Measurements from ENCODE around the gene WWOX.

WWOX gene

DNA sequence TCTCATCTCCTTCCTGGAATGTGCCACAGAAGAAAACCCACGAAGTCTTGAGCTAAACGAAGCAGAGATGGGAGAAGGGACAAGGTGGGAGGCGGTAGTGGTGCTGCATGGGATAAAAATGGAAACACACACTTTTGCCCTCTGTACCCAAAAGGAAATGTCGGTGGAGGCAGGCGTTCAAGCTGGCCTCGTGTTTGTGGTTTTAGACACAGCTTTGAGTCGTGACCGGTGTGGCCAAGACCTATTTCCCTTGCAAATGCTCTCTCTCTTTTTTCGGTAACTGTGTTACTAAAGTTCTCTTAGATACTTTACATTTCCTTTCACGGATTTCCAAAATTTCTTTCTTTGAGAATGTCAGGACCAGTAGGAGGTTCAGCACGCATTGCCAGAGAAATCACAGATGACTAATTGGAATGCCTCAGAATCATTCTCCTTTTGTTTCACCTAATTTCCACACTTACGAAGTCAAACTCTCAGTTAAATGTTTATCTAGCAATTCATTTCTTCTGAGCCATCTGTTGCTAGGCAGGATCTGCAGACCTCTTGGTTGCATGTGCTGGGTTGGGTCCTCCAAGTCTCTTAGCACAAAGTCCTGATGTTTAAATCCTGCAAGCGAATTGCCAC lies 1088.8 kb downstream of the WWOX start:
- TF ChIP-seq, protein P1, sequence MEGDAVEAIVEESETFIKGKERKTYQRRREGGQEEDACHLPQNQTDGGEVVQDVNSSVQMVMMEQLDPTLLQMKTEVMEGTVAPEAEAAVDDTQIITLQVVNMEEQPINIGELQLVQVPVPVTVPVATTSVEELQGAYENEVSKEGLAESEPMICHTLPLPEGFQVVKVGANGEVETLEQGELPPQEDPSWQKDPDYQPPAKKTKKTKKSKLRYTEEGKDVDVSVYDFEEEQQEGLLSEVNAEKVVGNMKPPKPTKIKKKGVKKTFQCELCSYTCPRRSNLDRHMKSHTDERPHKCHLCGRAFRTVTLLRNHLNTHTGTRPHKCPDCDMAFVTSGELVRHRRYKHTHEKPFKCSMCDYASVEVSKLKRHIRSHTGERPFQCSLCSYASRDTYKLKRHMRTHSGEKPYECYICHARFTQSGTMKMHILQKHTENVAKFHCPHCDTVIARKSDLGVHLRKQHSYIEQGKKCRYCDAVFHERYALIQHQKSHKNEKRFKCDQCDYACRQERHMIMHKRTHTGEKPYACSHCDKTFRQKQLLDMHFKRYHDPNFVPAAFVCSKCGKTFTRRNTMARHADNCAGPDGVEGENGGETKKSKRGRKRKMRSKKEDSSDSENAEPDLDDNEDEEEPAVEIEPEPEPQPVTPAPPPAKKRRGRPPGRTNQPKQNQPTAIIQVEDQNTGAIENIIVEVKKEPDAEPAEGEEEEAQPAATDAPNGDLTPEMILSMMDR (IDR thresholded peaks at IDR 0.05; ENCODE audit: insufficient read depth, low read length, poor library complexity, severe bottlenecking), result no peak
- no peaks in the 10 kb centered on the region; the same call in 1 of the 2 replicates for H3K27me3 ChIP-seq (replicated peaks; ENCODE audit: control insufficient read depth, insufficient read depth, low read length)
- H3K4me3 ChIP-seq (replicated peaks; ENCODE audit: low read depth, low read length), result no peak overlapping the region
- no peak for DNase-seq (ENCODE audit: extremely low read depth, insufficient read length)
- H3K36me3 ChIP-seq (ENCODE audit: control insufficient read depth, insufficient read depth, low read length), result no peaks in the 10 kb centered on the region

DNA sequence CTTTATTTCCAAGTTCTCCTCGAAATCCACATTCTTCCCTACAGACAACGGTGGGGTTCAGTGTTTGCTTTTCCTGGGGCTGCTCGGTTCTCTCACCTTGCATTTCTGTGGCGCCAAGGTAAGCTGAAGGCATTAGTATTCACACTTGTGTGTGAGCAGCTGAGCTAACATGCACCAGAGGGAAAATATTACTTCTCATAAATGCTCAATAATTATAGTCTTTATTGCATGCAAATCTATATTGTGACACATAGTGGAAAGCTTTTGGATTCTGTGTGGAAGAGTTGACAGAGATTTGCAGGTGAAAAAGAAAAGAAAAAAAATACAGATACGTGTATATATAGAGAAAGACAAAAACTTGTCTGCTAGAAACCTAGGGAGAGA lies 1089.3 kb downstream of the WWOX start:
- DNase-seq (ENCODE audit: extremely low read depth, insufficient read length), result no peak
- TF ChIP-seq, protein P1 (IDR thresholded peaks at IDR 0.05; ENCODE audit: insufficient read depth, low read length, poor library complexity, severe bottlenecking), result no peak
- no peak overlapping the region for H3K4me3 ChIP-seq (replicated peaks; ENCODE audit: low read depth, low read length)
- H3K27me3 ChIP-seq (replicated peaks; ENCODE audit: control insufficient read depth, insufficient read depth, low read length), result no peaks in the 10 kb centered on the region; the same call in none of the 2 replicates
- H3K36me3 ChIP-seq (ENCODE audit: control insufficient read depth, insufficient read depth, low read length), result no peaks in the 10 kb centered on the region

DNA sequence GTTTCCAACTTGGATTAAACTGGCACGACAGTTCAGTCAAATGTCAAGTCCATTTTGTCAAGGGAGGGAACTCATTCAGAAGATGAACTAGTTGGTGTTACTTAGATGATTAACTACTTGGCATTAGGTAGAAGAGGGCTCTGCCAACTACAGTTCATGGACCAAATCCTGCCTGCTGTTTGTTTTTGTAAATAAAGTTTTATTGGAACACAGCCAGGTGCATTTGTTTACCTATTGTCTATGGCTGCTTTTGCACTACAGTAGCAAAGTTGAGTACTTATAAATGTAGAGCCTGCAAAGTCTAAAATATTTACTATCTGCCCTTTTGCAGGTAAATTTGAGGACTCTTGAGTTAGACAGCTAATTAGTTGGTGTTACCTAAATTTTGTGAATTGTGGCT lies 1091.1 kb downstream of the WWOX start:
- H3K27me3 ChIP-seq (replicated peaks; ENCODE audit: control insufficient read depth, insufficient read depth, low read length), result no peaks in the 10 kb centered on the region; the same call in none of the 2 replicates
- TF ChIP-seq, protein P1 (IDR thresholded peaks at IDR 0.05; ENCODE audit: insufficient read depth, low read length, poor library complexity, severe bottlenecking), result no peak
- no peaks in the 10 kb centered on the region for H3K36me3 ChIP-seq (ENCODE audit: control insufficient read depth, insufficient read depth, low read length)
- H3K4me3 ChIP-seq (replicated peaks; ENCODE audit: low read depth, low read length), result no peak overlapping the region
- DNase-seq (ENCODE audit: extremely low read depth, insufficient read length), result no peak

DNA sequence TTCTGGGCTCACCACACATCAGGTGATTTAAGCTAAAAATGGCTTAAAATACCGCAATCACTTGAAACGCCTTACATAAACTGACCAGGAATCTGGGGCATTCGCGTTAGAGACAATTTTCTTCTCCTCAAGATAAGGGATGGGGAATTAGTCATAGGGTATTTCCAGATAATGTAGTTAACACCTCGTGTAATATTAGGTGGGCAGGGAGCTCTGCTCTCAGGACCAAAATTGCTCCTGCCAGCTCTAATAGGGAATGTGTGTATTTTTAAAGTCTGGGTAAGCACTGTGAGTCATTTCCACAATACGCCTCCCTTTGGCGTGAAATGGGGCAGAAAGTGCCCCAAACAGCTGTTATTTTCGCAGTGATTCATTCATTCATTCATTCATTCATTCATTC lies 1092.5 kb downstream of the WWOX start:
- Histone ChIP-seq H3K4me3 (replicated peaks; ENCODE audit: low read depth, low read length) (no peak overlapping the region), H3K27me3 (replicated peaks; ENCODE audit: control insufficient read depth, insufficient read depth, low read length) (no peaks in the 10 kb centered on the region; the same call in none of the 2 replicates), H3K36me3 (ENCODE audit: control insufficient read depth, insufficient read depth, low read length) (no peaks in the 10 kb centered on the region)
- no peak for DNase-seq (ENCODE audit: extremely low read depth, insufficient read length)
- TF ChIP-seq, protein P1 (IDR thresholded peaks at IDR 0.05; ENCODE audit: insufficient read depth, low read length, poor library complexity, severe bottlenecking), result no peak

DNA sequence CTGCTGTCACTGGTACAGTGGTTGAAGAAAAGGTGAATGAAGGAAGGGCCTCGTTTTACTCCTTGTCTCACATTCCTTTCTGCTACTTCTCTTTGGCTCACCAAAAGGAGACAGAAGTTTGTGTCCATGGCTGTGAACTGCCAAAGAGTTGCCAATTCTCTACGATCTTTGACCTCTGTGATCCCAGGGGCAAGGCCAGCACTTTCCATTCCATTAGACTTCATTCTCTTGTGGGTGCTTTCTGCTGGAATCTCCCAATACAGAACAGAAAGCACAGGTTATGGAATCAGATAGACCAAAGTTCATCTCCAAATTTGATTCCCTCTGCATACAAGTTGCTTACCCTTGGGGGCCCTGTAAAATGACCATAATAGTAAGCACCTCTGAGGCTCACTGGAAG lies 1093.5 kb downstream of the WWOX start:
- no peaks in the 10 kb centered on the region for H3K36me3 ChIP-seq (ENCODE audit: control insufficient read depth, insufficient read depth, low read length)
- TF ChIP-seq, protein P1 (IDR thresholded peaks at IDR 0.05; ENCODE audit: insufficient read depth, low read length, poor library complexity, severe bottlenecking), result no peak
- no peak for DNase-seq (ENCODE audit: extremely low read depth, insufficient read length)
- no peaks in the 10 kb centered on the region; the same call in none of the 2 replicates for H3K27me3 ChIP-seq (replicated peaks; ENCODE audit: control insufficient read depth, insufficient read depth, low read length)
- H3K4me3 ChIP-seq (replicated peaks; ENCODE audit: low read depth, low read length), result no peak overlapping the region

DNA sequence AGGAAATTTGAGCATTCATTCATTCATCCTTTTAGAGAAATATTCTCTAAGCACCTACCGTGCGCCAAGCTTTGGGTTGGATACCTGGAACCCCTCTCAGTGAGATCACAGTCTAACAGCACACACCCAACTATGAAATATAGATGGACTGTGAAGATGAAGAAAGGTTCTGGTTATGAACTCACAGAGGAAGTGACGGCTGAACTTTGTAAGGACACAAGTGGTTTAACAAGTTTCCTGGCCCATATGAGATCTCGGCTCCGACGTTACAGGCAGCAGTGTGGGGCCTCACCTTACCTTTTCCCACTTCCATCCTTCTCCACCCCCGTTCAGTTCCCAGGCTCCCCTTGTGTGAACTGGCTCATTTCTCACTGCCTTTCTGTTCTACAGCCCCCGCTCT lies 1094.8 kb downstream of the WWOX start:
- Histone ChIP-seq H3K27me3 (replicated peaks; ENCODE audit: control insufficient read depth, insufficient read depth, low read length) (no peaks in the 10 kb centered on the region; the same call in none of the 2 replicates), H3K4me3 (replicated peaks; ENCODE audit: low read depth, low read length) (no peak overlapping the region), H3K36me3 (ENCODE audit: control insufficient read depth, insufficient read depth, low read length) (no peaks in the 10 kb centered on the region)
- TF ChIP-seq, protein P1 (IDR thresholded peaks at IDR 0.05; ENCODE audit: insufficient read depth, low read length, poor library complexity, severe bottlenecking), result no peak
- DNase-seq (ENCODE audit: extremely low read depth, insufficient read length), result no peak
